HUES64 (cell line): ENCODE results near the gene TAF12. TPM values are rescaled to one million over a fixed set of nuclear protein-coding genes. Genes with fewer than 3 reads are reported as not detected.
"Not testable (repeated sequence)": the region's sequence is repeated elsewhere in the genome, so short reads cannot be mapped to it uniquely, and the experiment has no call there.

Source experiments
- H3K27ac ChIP-seq: 2 replicates; pipeline ENCODE4 v1.7.0; 2013; ENCODE audit warnings: low read depth, low read length, inconsistent platforms
- H3K27me3 ChIP-seq: 2 replicates; pipeline ENCODE4 v1.6.1; 2013; ENCODE audit warnings: mild to moderate bottlenecking, low read length; ENCODE audit not compliant: insufficient read depth
- H3K36me3 ChIP-seq: 2 replicates; pipeline ENCODE4 v1.6.1; 2013; ENCODE audit warnings: mild to moderate bottlenecking, low read length; ENCODE audit not compliant: insufficient read depth
- H3K4me1 ChIP-seq: 2 replicates; pipeline ENCODE4 v1.6.1; 2013; ENCODE audit warnings: mild to moderate bottlenecking, low read length, moderate library complexity; ENCODE audit not compliant: insufficient read depth
- H3K4me3 ChIP-seq: 2 replicates; pipeline ENCODE4 v1.5.1; 2013; ENCODE audit warnings: mild to moderate bottlenecking, low read length, moderate library complexity
- H3K9ac ChIP-seq: 2 replicates; pipeline ENCODE4 v1.6.1; 2013; ENCODE audit warnings: mild to moderate bottlenecking, low read depth, low read length
- H3K9me3 ChIP-seq: 2 replicates; pipeline ENCODE4 v1.6.1; 2013; ENCODE audit warnings: low read depth, low read length; ENCODE audit not compliant: insufficient read depth
- WGBS: fragments of 150-250, 120-280 bp; methylation state at CpG from one replicate; pipeline ENCODE4 v1.1.7; 2013; ENCODE audit warnings: missing lambda C conversion rate; 5-methylcytosine and 5-hydroxymethylcytosine counted together
- polyA plus RNA-seq, 2 experiments: library from polyadenylated mRNA; stranded (reverse); fragments of 50-300 nt; gene quantifications; one replicate each; pipeline ENCODE4 v1.2.3, GENCODE V29; 2013

The TAF12 gene
- 22.2 TPM for polyA plus RNA-seq (2013, experiment 1 of 2)
- polyA plus RNA-seq (2013, experiment 2 of 2) = 26.6 TPM

- peak within 1 kb of the TSS; percentile 89 for H3K9ac ChIP-seq
- H3K4me1 ChIP-seq = peaks cover 13% of the 10 kb centered on the region
- no peaks in the 10 kb centered on the region for H3K27me3 ChIP-seq
- peak within 1 kb of the TSS; percentile 95 for H3K27ac ChIP-seq
- H3K36me3 ChIP-seq = no peaks in the 10 kb centered on the region
- WGBS = 8% methylated on average over 49 of the region's 49 CpGs
- no peaks in the 10 kb centered on the region for H3K9me3 ChIP-seq
- peak within 1 kb of the TSS; percentile 98 for H3K4me3 ChIP-seq
Measured at GRCh38 chr1:28642847-28643635, at the start of gene TAF12. Gene TAF12, minus strand, starts transcription at chr1:28643067. Its CDS starts 20,986 bp downstream, at chr1:28622081.

- not testable (repeated sequence) for H3K9me3 ChIP-seq, H3K27ac ChIP-seq, H3K27me3 ChIP-seq, H3K4me3 ChIP-seq, H3K9ac ChIP-seq, H3K4me1 ChIP-seq
- peaks cover 72% of the 10 kb centered on the region for H3K36me3 ChIP-seq
- 83% methylated on average over 1 of the region's 1 CpG for WGBS
Measured at GRCh38 chr1:28691627-28692026, 48.8 kb upstream of the TAF12 start.

GRCh38 chr1:28684937-28685336 is 42.1 kb upstream of the TAF12 start:
- H3K4me3 ChIP-seq = no peak overlapping the region
- 87% methylated on average over 4 of the region's 4 CpGs for WGBS
- H3K27ac ChIP-seq = no peak overlapping the region
- H3K4me1 ChIP-seq = no peaks in the 10 kb centered on the region
- no peak overlapping the region for H3K9ac ChIP-seq
- H3K36me3 ChIP-seq = peaks cover 48% of the 10 kb centered on the region
- no peaks in the 10 kb centered on the region for H3K27me3 ChIP-seq
- no peaks in the 10 kb centered on the region for H3K9me3 ChIP-seq

GRCh38 chr1:28682840-28683239 is 40.0 kb upstream of the TAF12 start:
- no peak overlapping the region for H3K4me3 ChIP-seq
- no peaks in the 10 kb centered on the region for H3K27me3 ChIP-seq
- H3K4me1 ChIP-seq = no peaks in the 10 kb centered on the region
- no peak overlapping the region for H3K27ac ChIP-seq
- no peak overlapping the region for H3K9ac ChIP-seq
- WGBS = 94% methylated on average over 6 of the region's 6 CpGs
- H3K9me3 ChIP-seq = no peaks in the 10 kb centered on the region
- peaks cover 38% of the 10 kb centered on the region for H3K36me3 ChIP-seq

GRCh38 chr1:28680151-28680550 is 37.3 kb upstream of the TAF12 start:
- Histone ChIP-seq H3K27ac (no peak overlapping the region), H3K4me1 (no peaks in the 10 kb centered on the region), H3K4me3 (no peak overlapping the region), H3K36me3 (peaks cover 23% of the 10 kb centered on the region), H3K9ac (no peak overlapping the region), H3K9me3 (no peaks in the 10 kb centered on the region), H3K27me3 (no peaks in the 10 kb centered on the region)
- WGBS = 99% methylated on average over 4 of the region's 4 CpGs

- H3K4me1 ChIP-seq = no peaks in the 10 kb centered on the region
- H3K27ac ChIP-seq = no peak overlapping the region
- H3K27me3 ChIP-seq = no peaks in the 10 kb centered on the region
- H3K4me3 ChIP-seq = no peak overlapping the region
- H3K9me3 ChIP-seq = no peaks in the 10 kb centered on the region
- H3K36me3 ChIP-seq = 0 out of 2 replicates have a peak, but pooled peaks cover under 1% of the 10 kb centered on the region
- no peak overlapping the region for H3K9ac ChIP-seq
Measured at GRCh38 chr1:28675924-28676257, 33.0 kb upstream of the TAF12 start.

GRCh38 chr1:28672971-28673370 is 30.1 kb upstream of the TAF12 start:
- H3K27ac ChIP-seq, H3K9ac ChIP-seq, H3K4me3 ChIP-seq, H3K27me3 ChIP-seq, H3K36me3 ChIP-seq, H3K9me3 ChIP-seq: not testable (repeated sequence)
- 94% methylated on average over 15 of the region's 15 CpGs for WGBS
- H3K4me1 ChIP-seq = peaks cover 11% of the 10 kb centered on the region; the same call in 1 of the 2 replicates

GRCh38 chr1:28671254-28671780 is 28.4 kb upstream of the TAF12 start:
- Histone ChIP-seq H3K27ac (no peak overlapping the region), H3K36me3 (no peaks in the 10 kb centered on the region), H3K4me1 (peaks cover 12% of the 10 kb centered on the region; the same call in 1 of the 2 replicates), H3K9ac (no peak overlapping the region), H3K9me3 (no peaks in the 10 kb centered on the region), H3K27me3 (no peaks in the 10 kb centered on the region), H3K4me3 (no peak overlapping the region)
- 95% methylated on average over 18 of the region's 20 CpGs for WGBS

GRCh38 chr1:28668956-28669723 is 26.3 kb upstream of the TAF12 start:
- no peaks in the 10 kb centered on the region for H3K36me3 ChIP-seq
- peak overlapping the region; percentile 91 for H3K9ac ChIP-seq
- H3K9me3 ChIP-seq = no peaks in the 10 kb centered on the region
- peak overlapping the region; percentile 97 for H3K27ac ChIP-seq
- peaks cover 12% of the 10 kb centered on the region; the same call in 1 of the 2 replicates for H3K4me1 ChIP-seq
- peak overlapping the region; percentile 79 for H3K4me3 ChIP-seq
- 2% methylated on average over 63 of the region's 63 CpGs for WGBS
- H3K27me3 ChIP-seq = no peaks in the 10 kb centered on the region

- Histone ChIP-seq H3K4me3 (peak within 1 kb of the TSS; percentile 79), H3K9me3 (no peaks in the 10 kb centered on the region), H3K4me1 (peaks cover 16% of the 10 kb centered on the region; the same call in 1 of the 2 replicates), H3K9ac (peak within 1 kb of the TSS; percentile 91), H3K27ac (peak within 1 kb of the TSS; percentile 97), H3K36me3 (no peaks in the 10 kb centered on the region), H3K27me3 (no peaks in the 10 kb centered on the region)
- WGBS = 5% methylated on average over 29 of the region's 57 CpGs
Measured at GRCh38 chr1:28668191-28668955, 25.5 kb upstream of the TAF12 start, which contains the start of gene GMEB1. Gene GMEB1, plus strand, starts transcription at chr1:28668784. Its CDS starts 14,829 bp downstream, at chr1:28683613.
